ENCODE measurements around the gene TTLL12. TPM values are rescaled to one million over a fixed set of nuclear protein-coding genes. Genes with fewer than 3 reads are reported as not detected.

Gene TTLL12
- total and polyA plus RNA-seq, 2 experiments from 2014 or later, result 46.7 to 147 TPM

- TF ChIP-seq ZNF331 (CRISPR knock-in tag; IDR thresholded peaks at IDR 0.05; ENCODE audit: low read depth), result no peak
- TF ChIP-seq REST (IDR thresholded peaks at IDR 0.05; ENCODE audit: unreplicated experiment), result no peak
- no peak for TF ChIP-seq CREB1 (CRISPR knock-in tag; IDR thresholded peaks at IDR 0.05; ENCODE audit: low read depth)
- TF ChIP-seq ZNF114 (CRISPR knock-in tag; IDR thresholded peaks at IDR 0.05), result no peak
- TF ChIP-seq NANOG (IDR thresholded peaks at IDR 0.05; ENCODE audit: borderline replicate concordance), result no peak
- no peak for TF ChIP-seq ZNF462 (CRISPR knock-in tag; IDR thresholded peaks at IDR 0.05)
- H3K4me1 Mint-ChIP-seq, result peaks cover 6% of the 10 kb centered on the region
- H3K79me2 ChIP-seq (replicated peaks; ENCODE audit: insufficient read depth), result no peaks in the 10 kb centered on the region
Measured at GRCh38 chr22:43155789-43156188, 31.1 kb downstream of the TTLL12 start.

More at GRCh38 chr22:43155789-43156188, 31.1 kb downstream of the TTLL12 start:
- Mint-ChIP-seq H3K27ac (no peak overlapping the region), H3K4me3 (no peak overlapping the region), H3K36me3 (ENCODE audit: low read depth) (no peaks in the 10 kb centered on the region), H3K27me3 (ENCODE audit: insufficient read depth, low read depth, poor library complexity) (peaks cover 20% of the 10 kb centered on the region), H3K9me3 (no peaks in the 10 kb centered on the region)
- ATAC-seq (no peak), DNase-seq (ENCODE audit: low spot score) (no peak)
- Histone ChIP-seq H3K9me2 (ENCODE audit: insufficient read depth) (no peaks in the 10 kb centered on the region), H3K27me3 (ENCODE audit: insufficient read depth) (peaks cover 12% of the 10 kb centered on the region), H2AFZ (no peak overlapping the region), H3K4me2 (no peak overlapping the region), H3K4me1 (ENCODE audit: insufficient read depth) (no peaks in the 10 kb centered on the region), H3K27ac (ENCODE audit: low read depth) (no peak overlapping the region), H3F3A (replicated peaks; ENCODE audit: low read depth) (no peaks in the 10 kb centered on the region; the same call in 1 of the 2 replicates), H3K36me3 (ENCODE audit: insufficient read depth) (no peaks in the 10 kb centered on the region), H4K20me1 (replicated peaks; ENCODE audit: insufficient read depth) (no peaks in the 10 kb centered on the region), H3K4me3 (no peak overlapping the region)

Measured in GM23338 (cell line).